Stomach (tissue), 4 donors: ENCODE results near the gene ISG15.

Experiments used
- CTCF ChIP-seq, 7 experiments: fragments of 450-650 bp in 4 of 7; fragments of 200-600 bp in 3 of 7; sonication (generic) in 3 of 7; IDR thresholded peaks; one replicate each; pipeline ENCODE4 v1.5.1; 2016 to 2019; ENCODE audit warnings: antibody characterized with exemption in 7 of 7, control low read depth in 2 of 7, mild to moderate bottlenecking in 1 of 7
- EP300 ChIP-seq: sonication (generic); formaldehyde crosslinking; IDR thresholded peaks from one replicate; pipeline ENCODE4 v1.6.1; 2017; ENCODE audit warnings: antibody characterized with exemption
- POLR2A ChIP-seq, 4 donors: fragments of 450-650 bp; IDR thresholded peaks; one replicate each; pipeline ENCODE4 v1.6.1; 2016; ENCODE audit warnings: antibody characterized with exemption in 4 of 4, control low read depth in 2 of 4, mild to moderate bottlenecking in 1 of 4, moderate library complexity in 1 of 4

GRCh38 chr1:1027791-1028190 is 14.5 kb downstream of the ISG15 start:
- TF ChIP-seq EP300 (no peak), CTCF (IDR thresholded peaks at IDR 0.05) (no peak), POLR2A (IDR thresholded peaks at IDR 0.05) (no peak)
